A549 (cell line): ENCODE measurements around the gene ATF5. TPM values are rescaled to one million over a fixed set of nuclear protein-coding genes. Genes with fewer than 3 reads are reported as not detected.

Experiments
- ATAC-seq, 2 experiments: fragments of 200-7000 bp in 1 of 2; fragments of >200 bp in 1 of 2; cut with Nextera tagmentation in 1 of 2; cut with Tn5 transposase in 1 of 2; 3 replicates each; pipeline versions ENCODE4 v1.8.0 to v1.9.1; 2018 to 2020; ENCODE audit warnings: mild to moderate bottlenecking in 1 of 2, moderate library complexity in 1 of 2
- CTCF ChIA-PET: fragments of 300-600 bp; sonication (Branson Sonifier 250); formaldehyde crosslinking; extraction: SDS; loops from one replicate; lab custom pipeline; 2021; ENCODE audit warnings: antibody characterized with exemption, inconsistent platforms; lab: Yijun Ruan, JAX
- POLR2A ChIA-PET: fragments of 350-600 bp; formaldehyde crosslinking; extraction: SDS; loops from one replicate; lab custom pipeline; 2021; ENCODE audit warnings: antibody characterized with exemption, inconsistent platforms; lab: Yijun Ruan, JAX
- DNase-seq, 2 experiments: peaks; one replicate each; pipeline versions ENCODE4 v3.0.0 to v3.0.0-alpha.2; 2011 to 2016; ENCODE audit warnings: low read depth in 1 of 2, low spot score in 1 of 2
- FAIRE-seq: peaks from 2 replicates; lab custom pipeline; 2011; peaks lifted over from hg19 to GRCh38; lab: Jason Lieb, UNC
- H3K27ac ChIP-seq, 2 experiments: fragments of >200 bp; sonication (Bioruptor Twin); formaldehyde crosslinking; 3 replicates each; pipeline ENCODE4 v1.5.1; 2016 to 2017
- H3K4me1 ChIP-seq: fragments of >200 bp; sonication (Bioruptor Twin); formaldehyde crosslinking; 3 replicates; pipeline ENCODE4 v1.6.1; 2016
- H3K4me2 ChIP-seq: fragments of >200 bp; sonication (Bioruptor Twin); formaldehyde crosslinking; 3 replicates; pipeline ENCODE4 v1.6.1; 2016
- H3K4me3 ChIP-seq: fragments of >200 bp; sonication (Bioruptor Twin); formaldehyde crosslinking; 3 replicates; pipeline ENCODE4 v1.5.1; 2016
- H3K9me3 ChIP-seq: fragments of >200 bp; sonication (Bioruptor Twin); formaldehyde crosslinking; 3 replicates; pipeline ENCODE4 v1.6.1; 2016
- CHD2 ChIP-seq: fragments of 150-350 bp; IDR thresholded peaks from 2 replicates; pipeline ENCODE4 v1.6.1; 2014; ENCODE audit warnings: low read length; ENCODE audit not compliant: partially characterized antibody
- EHF ChIP-seq: fragments of 250-450 bp; sonication (Bioruptor Pico); IDR thresholded peaks from 2 replicates; pipeline ENCODE4 v1.5.0; 2020; ENCODE audit warnings: mild to moderate bottlenecking
- FOSB ChIP-seq: fragments of 250-450 bp; sonication (Bioruptor Pico); IDR thresholded peaks from 2 replicates; pipeline ENCODE4 v1.5.0; 2020; ENCODE audit warnings: mild to moderate bottlenecking, moderate library complexity
- FOXS1 ChIP-seq: fragments of 250-450 bp; sonication (Bioruptor Pico); IDR thresholded peaks from 2 replicates; pipeline ENCODE4 v1.5.0; 2020; ENCODE audit warnings: mild to moderate bottlenecking, moderate library complexity
- HDAC2 ChIP-seq: fragments of 200-600 bp; sonication (generic); IDR thresholded peaks from 2 replicates; pipeline ENCODE4 v1.6.1; 2016
- HOXB13 ChIP-seq: fragments of 250-450 bp; sonication (Bioruptor Pico); IDR thresholded peaks from 2 replicates; pipeline ENCODE4 v1.5.0; 2020; ENCODE audit warnings: low read depth, mild to moderate bottlenecking, moderate library complexity
- KDM5A ChIP-seq: fragments of 200-600 bp; sonication (generic); IDR thresholded peaks from 2 replicates; pipeline ENCODE4 v1.6.1; 2016; ENCODE audit warnings: antibody characterized with exemption, mild to moderate bottlenecking
- MYC ChIP-seq: IDR thresholded peaks from 2 replicates; pipeline ENCODE4 v1.6.1; 2012; ENCODE audit warnings: mild to moderate bottlenecking, inconsistent platforms, low read length, improper control_type of control experiment, borderline replicate concordance
- PHF8 ChIP-seq: fragments of 200-600 bp; sonication (generic); IDR thresholded peaks from 2 replicates; pipeline ENCODE4 v1.6.1; 2016; ENCODE audit warnings: low read depth, mild to moderate bottlenecking, antibody characterized with exemption, moderate library complexity, borderline replicate concordance
- RAD21 ChIP-seq, 2 experiments: fragments of >200 bp in 1 of 2; sonication (Bioruptor Twin) in 1 of 2; formaldehyde crosslinking in 1 of 2; IDR thresholded peaks in 1 of 2; conservative IDR thresholded peaks in 1 of 2; 2 replicates in 1 of 2; 3 replicates in 1 of 2; pipeline ENCODE4 v1.6.1; 2012 to 2018; ENCODE audit warnings: inconsistent platforms in 1 of 2
- RCOR1 ChIP-seq: fragments of 150-350 bp; IDR thresholded peaks from 2 replicates; pipeline ENCODE4 v1.6.1; 2014; ENCODE audit warnings: antibody characterized with exemption, low read length, low read depth
- SMC3 ChIP-seq: fragments of >200 bp; sonication (Bioruptor Twin); formaldehyde crosslinking; IDR thresholded peaks from 3 replicates; pipeline ENCODE4 v1.6.1; 2018; ENCODE audit warnings: inconsistent platforms
- ZFP36 ChIP-seq: fragments of 450-650 bp; IDR thresholded peaks from 2 replicates; pipeline ENCODE4 v1.6.1; 2014; ENCODE audit warnings: borderline replicate concordance; ENCODE audit not compliant: partially characterized antibody
- WGBS: methylation state at CpG from one replicate; pipeline ENCODE4 v1.1.6; 2017; ENCODE audit errors: missing lambda C conversion rate; 5-methylcytosine and 5-hydroxymethylcytosine counted together
- polyA plus RNA-seq, 4 experiments: library from polyadenylated mRNA; depleted of rRNA in 3 of 4; stranded (reverse); fragments of >200 nt; fragmentation: RNase III in 1 of 4; extraction: RNeasy Plus Mini Kit Qiagen cat#74134 plus additional on column Dnase treatment in 1 of 4; gene quantifications; 2 replicates in 3 of 4; 3 replicates in 1 of 4; pipeline ENCODE4 v1.2.3, GENCODE V29; 2011 to 2017
- TF ChIP-seq, protein P1 (sequence below): fragments of 250-450 bp; sonication (Bioruptor Pico); IDR thresholded peaks from 2 replicates; pipeline ENCODE4 v1.5.0; 2021; ENCODE audit warnings: mild to moderate bottlenecking, moderate library complexity, borderline replicate concordance
- TF ChIP-seq, protein P2 (sequence below): IDR thresholded peaks from 2 replicates; pipeline ENCODE4 v1.6.1; 2012
- TF ChIP-seq, protein P3 (sequence below): fragments of 450-650 bp; IDR thresholded peaks from 2 replicates; pipeline ENCODE4 v1.6.1; 2014; ENCODE audit warnings: antibody characterized with exemption
- TF ChIP-seq, protein P4 (sequence below): fragments of >200 bp; sonication (Bioruptor Twin); formaldehyde crosslinking; IDR thresholded peaks from 3 replicates; pipeline ENCODE4 v1.5.1; 2016
- TF ChIP-seq, protein P5 (sequence below): fragments of 150-350 bp; IDR thresholded peaks from 2 replicates; pipeline ENCODE4 v1.6.1; 2014; ENCODE audit warnings: low read depth, mild to moderate bottlenecking, low read length

ATF5 gene
- polyA plus RNA-seq, 2 of the 4 experiments (the other 2 are of a cell fraction), result 12.9 to 42.8 TPM

DNA sequence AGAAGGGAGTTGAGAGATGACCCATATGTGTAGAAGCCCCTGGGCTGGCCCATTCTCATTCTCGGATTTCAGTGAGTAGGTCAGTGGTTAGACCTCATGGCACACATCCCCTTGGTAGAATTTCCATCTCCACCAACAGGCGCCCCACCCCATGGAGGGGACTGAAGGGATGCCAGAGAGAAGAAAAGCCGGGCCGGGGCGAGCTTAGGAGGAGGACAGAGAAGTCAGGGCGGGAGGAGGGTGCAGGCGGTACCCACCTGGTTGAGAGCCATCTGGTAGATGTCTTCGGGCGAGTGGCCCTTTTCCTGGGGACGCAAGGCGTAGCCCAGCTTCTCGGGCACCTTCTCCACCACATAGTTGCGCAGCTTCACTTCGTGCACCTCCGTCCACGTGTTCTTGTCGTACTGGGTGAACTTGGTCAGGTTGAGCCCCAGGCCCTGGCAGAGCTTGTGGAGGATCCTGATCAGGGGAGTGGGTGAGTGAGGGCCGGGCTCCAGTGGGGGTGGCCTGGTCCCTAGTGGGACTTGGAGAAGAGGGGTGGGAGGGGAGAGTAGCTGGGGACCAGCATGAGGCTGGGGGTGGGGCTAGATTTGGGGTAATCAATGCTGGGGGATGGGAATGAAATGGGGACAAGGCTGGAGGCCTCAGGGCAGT, 34.9 kb upstream of the ATF5 start:
- POLR2A ChIA-PET, result interaction anchor here (1.2 to 1.5 kb wide), 2 partner anchors 25 to 36 kb away, joined by 5 read pairs; no protein-coding TSS in a partner anchor
- no peak for ATAC-seq

DNA sequence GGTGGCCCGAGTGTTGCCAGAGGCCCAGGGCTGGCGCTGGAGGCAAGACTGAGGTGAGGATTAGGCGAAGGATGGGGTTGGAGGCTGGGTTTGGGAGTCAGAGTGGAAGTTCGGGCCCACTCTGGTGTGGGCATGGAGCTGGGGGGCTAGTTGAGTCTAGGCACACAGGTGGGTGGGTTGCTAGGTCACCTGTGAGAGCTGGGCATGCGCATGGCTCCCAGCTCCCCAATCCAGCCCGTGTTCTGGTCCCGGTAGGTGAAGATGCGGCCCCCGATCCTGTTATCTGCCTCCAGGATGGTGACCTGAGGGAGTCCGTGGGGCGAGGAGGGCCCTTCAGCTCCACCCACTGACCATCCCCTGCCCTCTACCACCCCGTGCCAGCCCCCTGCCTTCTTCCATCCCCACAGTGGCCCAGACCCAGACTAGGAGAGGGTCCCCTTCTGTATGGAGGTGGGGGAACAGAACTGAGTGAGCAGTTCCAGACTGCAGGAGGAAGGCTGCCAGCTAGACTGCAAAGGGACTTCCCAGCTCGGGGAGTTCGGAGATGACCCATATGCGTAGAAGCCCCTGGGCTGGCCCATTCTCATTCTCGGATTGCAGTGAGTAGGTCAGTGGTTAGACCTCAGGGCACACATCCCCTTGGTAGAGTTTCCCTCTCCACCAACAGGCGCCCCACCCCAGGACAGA, 34.0 kb upstream of the ATF5 start:
- no peaks in the 10 kb centered on the region for H3K9me3 ChIP-seq
- FAIRE-seq, result no peak
- 78% methylated on average over 16 of the region's 17 CpGs for WGBS
- ChIA-PET CTCF (interaction anchor here (0.7 to 3.2 kb wide), 7 partner anchors 12 to 241 kb away, joined by 3 to 13 read pairs (median 5); no protein-coding TSS in a partner anchor), POLR2A (interaction anchor here (1.5 kb wide), 1 partner anchor 26 kb away, joined by 5 read pairs; no protein-coding TSS in a partner anchor)
- peaks cover 18% of the 10 kb centered on the region; the same call in 2 of the 3 replicates for H3K4me1 ChIP-seq
- no peak for DNase-seq
- 0 out of 6 replicates have a peak, but pooled peaks of 1 of the 2 experiments have one; percentile 1 for ATAC-seq
- H3K4me2 ChIP-seq, result no peak overlapping the region
- no peak overlapping the region for H3K4me3 ChIP-seq
- TF ChIP-seq, protein P1, sequence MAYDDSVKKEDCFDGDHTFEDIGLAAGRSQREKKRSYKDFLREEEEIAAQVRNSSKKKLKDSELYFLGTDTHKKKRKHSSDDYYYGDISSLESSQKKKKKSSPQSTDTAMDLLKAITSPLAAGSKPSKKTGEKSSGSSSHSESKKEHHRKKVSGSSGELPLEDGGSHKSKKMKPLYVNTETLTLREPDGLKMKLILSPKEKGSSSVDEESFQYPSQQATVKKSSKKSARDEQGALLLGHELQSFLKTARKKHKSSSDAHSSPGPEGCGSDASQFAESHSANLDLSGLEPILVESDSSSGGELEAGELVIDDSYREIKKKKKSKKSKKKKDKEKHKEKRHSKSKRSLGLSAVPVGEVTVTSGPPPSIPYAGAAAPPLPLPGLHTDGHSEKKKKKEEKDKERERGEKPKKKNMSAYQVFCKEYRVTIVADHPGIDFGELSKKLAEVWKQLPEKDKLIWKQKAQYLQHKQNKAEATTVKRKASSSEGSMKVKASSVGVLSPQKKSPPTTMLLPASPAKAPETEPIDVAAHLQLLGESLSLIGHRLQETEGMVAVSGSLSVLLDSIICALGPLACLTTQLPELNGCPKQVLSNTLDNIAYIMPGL (CRISPR knock-in tag), result no peak
- TF ChIP-seq KDM5A (no peak), PHF8 (no peak), CHD2 (no peak)
- TF ChIP-seq, all 56 proteins: peak for 0
- H3K27ac ChIP-seq, result no peak overlapping the region

More for the DNA sequence above, 34.9 kb upstream of the ATF5 start:
- DNase-seq, result no peak
- FAIRE-seq, result no peak
- Histone ChIP-seq H3K4me3 (no peak overlapping the region), H3K4me1 (peaks cover 18% of the 10 kb centered on the region; the same call in 2 of the 3 replicates), H3K27ac (no peak overlapping the region), H3K9me3 (no peaks in the 10 kb centered on the region), H3K4me2 (no peak overlapping the region)
- CTCF ChIA-PET, result interaction anchor here (0.7 to 3.2 kb wide), 10 partner anchors 13 to 242 kb away, joined by 3 to 13 read pairs (median 4); no protein-coding TSS in a partner anchor
- TF ChIP-seq, protein P2, sequence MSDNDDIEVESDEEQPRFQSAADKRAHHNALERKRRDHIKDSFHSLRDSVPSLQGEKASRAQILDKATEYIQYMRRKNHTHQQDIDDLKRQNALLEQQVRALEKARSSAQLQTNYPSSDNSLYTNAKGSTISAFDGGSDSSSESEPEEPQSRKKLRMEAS, result no peak
- TF ChIP-seq RAD21 (conservative IDR thresholded peaks at IDR 0.05 in 1 of 2, IDR thresholded peaks at IDR 0.05 in 1 of 2) (no peak), FOSB (CRISPR knock-in tag) (no peak), SMC3 (no peak), RCOR1 (no peak), FOXS1 (CRISPR knock-in tag) (no peak), HDAC2 (no peak), MYC (no peak), HOXB13 (no peak), ZFP36 (no peak), EHF (no peak)
- TF ChIP-seq, protein P3, sequence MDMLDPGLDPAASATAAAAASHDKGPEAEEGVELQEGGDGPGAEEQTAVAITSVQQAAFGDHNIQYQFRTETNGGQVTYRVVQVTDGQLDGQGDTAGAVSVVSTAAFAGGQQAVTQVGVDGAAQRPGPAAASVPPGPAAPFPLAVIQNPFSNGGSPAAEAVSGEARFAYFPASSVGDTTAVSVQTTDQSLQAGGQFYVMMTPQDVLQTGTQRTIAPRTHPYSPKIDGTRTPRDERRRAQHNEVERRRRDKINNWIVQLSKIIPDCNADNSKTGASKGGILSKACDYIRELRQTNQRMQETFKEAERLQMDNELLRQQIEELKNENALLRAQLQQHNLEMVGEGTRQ, result no peak
- TF ChIP-seq, protein P4, sequence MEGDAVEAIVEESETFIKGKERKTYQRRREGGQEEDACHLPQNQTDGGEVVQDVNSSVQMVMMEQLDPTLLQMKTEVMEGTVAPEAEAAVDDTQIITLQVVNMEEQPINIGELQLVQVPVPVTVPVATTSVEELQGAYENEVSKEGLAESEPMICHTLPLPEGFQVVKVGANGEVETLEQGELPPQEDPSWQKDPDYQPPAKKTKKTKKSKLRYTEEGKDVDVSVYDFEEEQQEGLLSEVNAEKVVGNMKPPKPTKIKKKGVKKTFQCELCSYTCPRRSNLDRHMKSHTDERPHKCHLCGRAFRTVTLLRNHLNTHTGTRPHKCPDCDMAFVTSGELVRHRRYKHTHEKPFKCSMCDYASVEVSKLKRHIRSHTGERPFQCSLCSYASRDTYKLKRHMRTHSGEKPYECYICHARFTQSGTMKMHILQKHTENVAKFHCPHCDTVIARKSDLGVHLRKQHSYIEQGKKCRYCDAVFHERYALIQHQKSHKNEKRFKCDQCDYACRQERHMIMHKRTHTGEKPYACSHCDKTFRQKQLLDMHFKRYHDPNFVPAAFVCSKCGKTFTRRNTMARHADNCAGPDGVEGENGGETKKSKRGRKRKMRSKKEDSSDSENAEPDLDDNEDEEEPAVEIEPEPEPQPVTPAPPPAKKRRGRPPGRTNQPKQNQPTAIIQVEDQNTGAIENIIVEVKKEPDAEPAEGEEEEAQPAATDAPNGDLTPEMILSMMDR, result no peak
- TF ChIP-seq, protein P5, sequence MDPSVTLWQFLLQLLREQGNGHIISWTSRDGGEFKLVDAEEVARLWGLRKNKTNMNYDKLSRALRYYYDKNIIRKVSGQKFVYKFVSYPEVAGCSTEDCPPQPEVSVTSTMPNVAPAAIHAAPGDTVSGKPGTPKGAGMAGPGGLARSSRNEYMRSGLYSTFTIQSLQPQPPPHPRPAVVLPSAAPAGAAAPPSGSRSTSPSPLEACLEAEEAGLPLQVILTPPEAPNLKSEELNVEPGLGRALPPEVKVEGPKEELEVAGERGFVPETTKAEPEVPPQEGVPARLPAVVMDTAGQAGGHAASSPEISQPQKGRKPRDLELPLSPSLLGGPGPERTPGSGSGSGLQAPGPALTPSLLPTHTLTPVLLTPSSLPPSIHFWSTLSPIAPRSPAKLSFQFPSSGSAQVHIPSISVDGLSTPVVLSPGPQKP, result no peak
- 90% methylated on average over 17 of the region's 18 CpGs for WGBS
